Stimulated activated CD4-positive, alpha-beta T cell treated with anti-CD3 and anti-CD28 coated beads, Interleukin-1b, Interleukin-23, amount 100 ng/mL, for 1 hour (primary cell): ENCODE results near the gene CYP1A1.
A peak's percentile ranks its signal among the peaks of the same experiment; 100 is the strongest.
"Not testable (repeated sequence)": the region's sequence is repeated elsewhere in the genome, so short reads cannot be mapped to it uniquely, and the experiment has no call there.

ENCODE experiments used
- DNase-seq, 2 donors: peaks; one replicate each; pipeline ENCODE4 v3.0.0-alpha.2; 2020; ENCODE audit warnings: low read depth in 2 of 2

The CYP1A1 gene

GRCh38 chr15:74725225-74725774, at the start of gene CYP1A1:
CYP1A1 (minus strand) TSS chr15:74725528; CDS start chr15:74723097, 2,431 bp downstream.
- DNase-seq = peak in 1 of 2 donors; percentile 18

- no peak for DNase-seq
Measured at GRCh38 chr15:74773731-74774252, 48.5 kb upstream of the CYP1A1 start.

- no peak for DNase-seq
Measured at GRCh38 chr15:74773329-74773728, 48.0 kb upstream of the CYP1A1 start.

GRCh38 chr15:74770211-74770903, 45.0 kb upstream of the CYP1A1 start:
- no peak for DNase-seq

GRCh38 chr15:74769463-74770025, 44.2 kb upstream of the CYP1A1 start:
- DNase-seq = no peak

GRCh38 chr15:74768771-74769342, 43.5 kb upstream of the CYP1A1 start:
- DNase-seq = no peak

GRCh38 chr15:74768099-74768770, 42.9 kb upstream of the CYP1A1 start:
- no peak for DNase-seq

GRCh38 chr15:74767167-74768098, 42.1 kb upstream of the CYP1A1 start:
- no peak for DNase-seq

- DNase-seq = no peak
Measured at GRCh38 chr15:74763416-74763815, 38.1 kb upstream of the CYP1A1 start.

GRCh38 chr15:74762791-74763150, 37.4 kb upstream of the CYP1A1 start:
- no peak for DNase-seq

GRCh38 chr15:74758736-74759135, 33.4 kb upstream of the CYP1A1 start:
- no peak for DNase-seq

- no peak for DNase-seq
Measured at GRCh38 chr15:74754593-74755215, 29.4 kb upstream of the CYP1A1 start.

- no peak for DNase-seq
Measured at GRCh38 chr15:74752531-74752930, 27.2 kb upstream of the CYP1A1 start.

GRCh38 chr15:74752011-74752410, 26.7 kb upstream of the CYP1A1 start:
- no peak for DNase-seq

GRCh38 chr15:74750751-74751150, 25.4 kb upstream of the CYP1A1 start:
- no peak for DNase-seq

GRCh38 chr15:74749832-74750231, 24.5 kb upstream of the CYP1A1 start:
- DNase-seq = no peak

- no peak for DNase-seq
Measured at GRCh38 chr15:74748322-74748946, 23.1 kb upstream of the CYP1A1 start, which contains the start of gene CYP1A2. CYP1A2 (plus strand) TSS chr15:74748845; CDS start chr15:74749739, 894 bp downstream.

- no peak for DNase-seq
Measured at GRCh38 chr15:74746389-74746788, 21.1 kb upstream of the CYP1A1 start.

GRCh38 chr15:74742422-74742821, 17.1 kb upstream of the CYP1A1 start:
- DNase-seq = no peak

GRCh38 chr15:74738239-74738638, 12.9 kb upstream of the CYP1A1 start:
- not testable (repeated sequence) for DNase-seq
